ENCODE results near the gene PRKG1. TPM values are rescaled to one million over a fixed set of nuclear protein-coding genes. Genes with fewer than 3 reads are reported as not detected.

Gene PRKG1
- total and polyA plus RNA-seq, 2 of the 8 experiments (the other 6 are each of a cell fraction or from before 2014, with no cell fraction given) = 4.2 to 15.2 TPM

- FAIRE-seq (no peak), DNase-seq (ENCODE audit: low read depth in 1 of 2, low spot score in 2 of 2) (no peak)
- Histone ChIP-seq H3K27ac (ENCODE audit: low read depth, low read length) (no peak overlapping the region), H3K23ac (ENCODE audit: insufficient read length) (no peak overlapping the region), H4K91ac (replicated peaks; ENCODE audit: insufficient read length, low read length) (no peak overlapping the region), H3K27me3 (replicated peaks in 1 of 4; ENCODE audit: control insufficient read depth in 3 of 4, extremely low read depth in 1 of 4, insufficient read depth in 3 of 4, low read length in 3 of 4) (no peaks in the 10 kb centered on the region), H4K5ac (ENCODE audit: insufficient read length, low read depth, low read length) (no peak overlapping the region), H3K4ac (replicated peaks; ENCODE audit: insufficient read length, low read depth, low read length) (no peak overlapping the region), H3K4me1 (replicated peaks in 1 of 4; ENCODE audit: control insufficient read depth in 3 of 4, insufficient read depth in 4 of 4, low read length in 3 of 4) (no peaks in the 10 kb centered on the region), H3K18ac (ENCODE audit: extremely low read depth, low read length) (no peak overlapping the region), H3K9ac (replicated peaks in 1 of 4; ENCODE audit: extremely low read depth in 1 of 4, low read depth in 3 of 4, low read length in 3 of 4) (no peak overlapping the region), H2BK12ac (ENCODE audit: low read depth, low read length) (no peak overlapping the region), H3K4me3 (ENCODE audit: extremely low read depth in 1 of 4, insufficient read depth in 2 of 4, low read depth in 3 of 4, low read length in 4 of 4) (no peak overlapping the region), H2AFZ (ENCODE audit: low read length) (no peak overlapping the region), H4K8ac (ENCODE audit: extremely low read depth, insufficient read depth, low read length) (no peak overlapping the region), H2BK120ac (replicated peaks; ENCODE audit: low read depth, low read length) (no peak overlapping the region), H3K79me2 (ENCODE audit: control insufficient read depth in 1 of 2, insufficient read depth in 2 of 2, low read length in 2 of 2) (no peaks in the 10 kb centered on the region), H2AK5ac (ENCODE audit: low read depth, low read length) (no peak overlapping the region), H2BK5ac (ENCODE audit: low read depth, low read length) (no peak overlapping the region), H4K20me1 (replicated peaks in 1 of 2; ENCODE audit: control insufficient read depth in 1 of 2, insufficient read depth in 2 of 2, low read length in 2 of 2) (no peaks in the 10 kb centered on the region), H3K4me2 (ENCODE audit: insufficient read depth in 1 of 2, low read depth in 2 of 2, low read length in 2 of 2) (no peak overlapping the region), H3K14ac (ENCODE audit: insufficient read length) (no peak overlapping the region), H3K79me1 (ENCODE audit: low read depth, low read length) (no peaks in the 10 kb centered on the region), H2BK20ac (ENCODE audit: low read length) (no peak overlapping the region), H2BK15ac (ENCODE audit: low read length) (no peak overlapping the region), H3K9me3 (ENCODE audit: insufficient read depth in 2 of 2, low read depth in 1 of 2, low read length in 1 of 2) (no peaks in the 10 kb centered on the region), H3K23me2 (ENCODE audit: low read depth, low read length) (no peaks in the 10 kb centered on the region), H3K36me3 (ENCODE audit: control insufficient read depth in 2 of 4, insufficient read depth in 4 of 4, low read length in 3 of 4) (no peaks in the 10 kb centered on the region), H3K56ac (replicated peaks; ENCODE audit: insufficient read length, low read depth, low read length) (no peak overlapping the region)
- ChIA-PET CTCF (ENCODE audit: partially characterized antibody) (interaction anchor here (1.0 to 2.0 kb wide), 2 partner anchors 29 to 145 kb away, joined by 4 to 5 read pairs; no protein-coding TSS in a partner anchor), POLR2A (ENCODE audit: partially characterized antibody) (interaction anchor here (1.0 kb wide), 1 partner anchor 32 kb away, joined by 3 read pairs; no protein-coding TSS in a partner anchor)
- WGBS, 2 experiments (ENCODE audit: extremely low coverage in 1 of 2, insufficient coverage in 1 of 2, insufficient read length in 1 of 2, insufficient replicate concordance in 2 of 2, low coverage in 1 of 2, low lambda C conversion rate in 2 of 2, missing lambda C conversion rate in 1 of 2) = 90% methylated on average over 7 of the region's 7 CpGs; no CpG with 5 or more reads in 1 of the 2 experiments
- TF ChIP-seq RAD21 (IDR thresholded peaks at IDR 0.05 in 1 of 2, conservative IDR thresholded peaks at IDR 0.05 in 1 of 2; ENCODE audit: low read depth in 2 of 2, low read length in 2 of 2) = no peak
- no peak for TF ChIP-seq HDAC6 (IDR thresholded peaks at IDR 0.05; ENCODE audit: low read depth, low read length)
- no peak for TF ChIP-seq USF2 (IDR thresholded peaks at IDR 0.05; ENCODE audit: low read length)
- no peak for TF ChIP-seq HDAC2 (IDR thresholded peaks at IDR 0.05; ENCODE audit: borderline replicate concordance in 1 of 2, low read depth in 2 of 2, low read length in 2 of 2)
- no peak for TF ChIP-seq FOSL1 (IDR thresholded peaks at IDR 0.05; ENCODE audit: insufficient read depth, low read depth, low read length)
- TF ChIP-seq CTBP2 (IDR thresholded peaks at IDR 0.05; ENCODE audit: borderline replicate concordance, insufficient read depth, insufficient read length, low read length) = no peak
- no peak for TF ChIP-seq CEBPB (IDR thresholded peaks at IDR 0.05; ENCODE audit: low read depth, low read length)
- TF ChIP-seq TAF1 (IDR thresholded peaks at IDR 0.05; ENCODE audit: low read depth, low read length) = no peak
- TF ChIP-seq EZH2 (IDR thresholded peaks at IDR 0.05; ENCODE audit: low read depth, low read length, severe bottlenecking) = no peak
- TF ChIP-seq RFX5 (IDR thresholded peaks at IDR 0.05; ENCODE audit: borderline replicate concordance, low read depth, low read length) = no peak
- TF ChIP-seq TAF7 (optimal IDR thresholded peaks at IDR 0.05; ENCODE audit: borderline replicate concordance, low read depth, low read length) = no peak
- no peak for TF ChIP-seq KDM1A (IDR thresholded peaks at IDR 0.05; ENCODE audit: borderline replicate concordance, low read length)
These were observed 997.5 kb downstream of the PRKG1 start for GRCh38 chr10:52071814-52072213.

Data from H1 (cell line).